Keratinocyte (primary cell): Measurements from ENCODE around the gene DMD. TPM values are rescaled to one million over a fixed set of nuclear protein-coding genes. Genes with fewer than 3 reads are reported as not detected.

ENCODE experiments used
- DNase-seq: peaks from one replicate; pipeline ENCODE4 v3.0.0-alpha.2; 2011; ENCODE audit warnings: low read depth, missing footprints, low spot score
- FAIRE-seq: peaks from 2 replicates; lab custom pipeline; 2011; peaks lifted over from hg19 to GRCh38; lab: Jason Lieb, UNC
- H2AFZ ChIP-seq: 2 replicates; pipeline ENCODE4 v1.6.0; 2012; ENCODE audit warnings: low read length, control low read depth, inconsistent platforms; ENCODE audit not compliant: control insufficient read depth
- H3K27ac ChIP-seq: 2 replicates; pipeline ENCODE4 v1.5.1; 2011; ENCODE audit warnings: low read length; ENCODE audit not compliant: control insufficient read depth, insufficient read depth
- H3K27me3 ChIP-seq: 3 replicates; pipeline ENCODE4 v1.6.0; 2011; ENCODE audit warnings: low read length; ENCODE audit not compliant: control insufficient read depth, insufficient read depth; ENCODE audit errors: extremely low read depth
- H3K36me3 ChIP-seq, 2 experiments: 2 replicates in 1 of 2; 3 replicates in 1 of 2; pipeline ENCODE4 v1.5.1; 2011; ENCODE audit warnings: low read length in 2 of 2, mild to moderate bottlenecking in 1 of 2; ENCODE audit not compliant: control insufficient read depth in 2 of 2, insufficient read depth in 2 of 2; ENCODE audit errors: extremely low read depth in 1 of 2
- H3K4me1 ChIP-seq: 3 replicates; pipeline ENCODE4 v1.5.1; 2011; ENCODE audit warnings: low read length; ENCODE audit not compliant: control insufficient read depth, insufficient read depth; ENCODE audit errors: extremely low read depth
- H3K4me2 ChIP-seq: 3 replicates; pipeline ENCODE4 v1.6.0; 2011; ENCODE audit warnings: low read depth, low read length; ENCODE audit not compliant: control insufficient read depth, insufficient read depth; ENCODE audit errors: extremely low read depth
- H3K4me3 ChIP-seq, 3 experiments: fragments of 200-600 bp in 1 of 3; sonication (generic) in 1 of 3; 2 replicates in 2 of 3; 3 replicates in 1 of 3; pipeline ENCODE4 v1.5.1; 2011 to 2016; ENCODE audit warnings: low read length in 3 of 3, mild to moderate bottlenecking in 3 of 3, control low read depth in 2 of 3, inconsistent platforms in 1 of 3, low read depth in 1 of 3, mixed read lengths in 1 of 3, mixed run types in 1 of 3, moderate library complexity in 1 of 3; ENCODE audit not compliant: control insufficient read depth in 2 of 3, insufficient read depth in 2 of 3; ENCODE audit errors: extremely low read depth in 1 of 3
- H3K79me2 ChIP-seq: 2 replicates; pipeline ENCODE4 v1.6.0; 2012; ENCODE audit warnings: low read length; ENCODE audit not compliant: control insufficient read depth, insufficient read depth
- H3K9ac ChIP-seq: 3 replicates; pipeline ENCODE4 v1.6.0; 2011; ENCODE audit warnings: low read length; ENCODE audit not compliant: control insufficient read depth, insufficient read depth; ENCODE audit errors: extremely low read depth
- H3K9me1 ChIP-seq: 3 replicates; pipeline ENCODE4 v1.6.0; 2011; ENCODE audit warnings: low read length; ENCODE audit not compliant: control insufficient read depth, insufficient read depth; ENCODE audit errors: extremely low read depth
- H3K9me3 ChIP-seq: 2 replicates; pipeline ENCODE4 v1.5.1; 2012; ENCODE audit warnings: low read depth, low read length; ENCODE audit not compliant: control insufficient read depth
- H4K20me1 ChIP-seq: 3 replicates; pipeline ENCODE4 v1.6.0; 2011; ENCODE audit warnings: low read length; ENCODE audit not compliant: control insufficient read depth, insufficient read depth; ENCODE audit errors: extremely low read depth
- CTCF ChIP-seq, 3 experiments: IDR thresholded peaks in 1 of 3; conservative IDR thresholded peaks in 1 of 3; optimal IDR thresholded peaks in 1 of 3; 2 replicates in 2 of 3; 3 replicates in 1 of 3; pipeline versions ENCODE3 to v1.5.1; 2011; ENCODE audit warnings: low read length in 3 of 3, mild to moderate bottlenecking in 3 of 3, moderate library complexity in 2 of 3, control low read depth in 1 of 3, inconsistent platforms in 1 of 3; ENCODE audit not compliant: insufficient read depth in 2 of 3; ENCODE audit errors: extremely low read depth in 1 of 3
- EZH2 ChIP-seq: IDR thresholded peaks from one replicate; pipeline ENCODE4 v1.6.1; 2012; ENCODE audit warnings: inconsistent platforms, mild to moderate bottlenecking, low read length, moderate library complexity
- dilution Hi-C: fragments of 300-500 bp; cut with MboI; formaldehyde crosslinking; loops from one replicate; pipeline ENCODE4 v1.7.0; 2020; ENCODE audit warnings: low sequenced_read_pairs; ENCODE audit not compliant: extremely low pct_ligation_motif_present
- polyA plus RNA-seq, 5 experiments: library from polyadenylated mRNA; depleted of rRNA in 3 of 5; stranded (reverse) in 3 of 5; stranded (forward) in 1 of 5; unstranded in 1 of 5; fragments of >200 nt; gene quantifications; 1 replicate in 1 of 5; 2 replicates in 3 of 5; 3 replicates in 1 of 5; pipeline versions ENCODE4 v1.2.1 to v1.2.3, GENCODE V29; 2011 to 2012; ENCODE audit warnings: missing spikeins in 2 of 5, low read depth in 1 of 5, low replicate concordance in 1 of 5

The DMD gene
- polyA plus RNA-seq, 1 donor (not counting 4 experiments of a cell fraction or from before 2014, with no cell fraction given), result 8.9 TPM

GRCh38 chrX:31245714-31246113, 1965.6 kb downstream of the DMD start:
- dilution Hi-C loops, result no loop called here
- Histone ChIP-seq H3K27me3 (no peaks in the 10 kb centered on the region), H3K9me3 (no peaks in the 10 kb centered on the region), H4K20me1 (no peaks in the 10 kb centered on the region), H3K36me3 (no peaks in the 10 kb centered on the region), H3K4me1 (no peaks in the 10 kb centered on the region), H3K4me3 (no peak overlapping the region), H3K9me1 (no peaks in the 10 kb centered on the region), H2AFZ (no peak overlapping the region), H3K27ac (no peak overlapping the region), H3K4me2 (no peak overlapping the region), H3K9ac (no peak overlapping the region), H3K79me2 (no peaks in the 10 kb centered on the region)
- no peak for FAIRE-seq
- DNase-seq, result no peak
- TF ChIP-seq EZH2, result no peak
- no peak for TF ChIP-seq CTCF (optimal IDR thresholded peaks at IDR 0.05 in 1 of 3, IDR thresholded peaks at IDR 0.05 in 1 of 3, conservative IDR thresholded peaks at IDR 0.05 in 1 of 3; ENCODE audit: extremely low read depth in 1 of 3, insufficient read depth in 2 of 3, low read length in 3 of 3)

- H3K4me3 ChIP-seq, result no peak overlapping the region
- FAIRE-seq, result no peak
Observed at GRCh38 chrX:31243804-31244203, 1967.5 kb downstream of the DMD start.

GRCh38 chrX:31240982-31241381, 1970.4 kb downstream of the DMD start:
- dilution Hi-C loops, result no loop called here

More at GRCh38 chrX:31243804-31244203, 1967.5 kb downstream of the DMD start:
- Histone ChIP-seq H3K27me3 (no peaks in the 10 kb centered on the region), H3K4me2 (no peak overlapping the region), H3K9me3 (no peaks in the 10 kb centered on the region), H4K20me1 (no peaks in the 10 kb centered on the region), H3K9me1 (no peaks in the 10 kb centered on the region), H2AFZ (no peak overlapping the region), H3K79me2 (no peaks in the 10 kb centered on the region), H3K9ac (no peak overlapping the region), H3K27ac (no peak overlapping the region), H3K4me1 (no peaks in the 10 kb centered on the region), H3K36me3 (no peaks in the 10 kb centered on the region)
- dilution Hi-C loops, result no loop called here
- TF ChIP-seq EZH2, result no peak
- DNase-seq, result no peak

More at GRCh38 chrX:31240982-31241381, 1970.4 kb downstream of the DMD start:
- TF ChIP-seq CTCF (optimal IDR thresholded peaks at IDR 0.05 in 1 of 3, IDR thresholded peaks at IDR 0.05 in 1 of 3, conservative IDR thresholded peaks at IDR 0.05 in 1 of 3; ENCODE audit: extremely low read depth in 1 of 3, insufficient read depth in 2 of 3, low read length in 3 of 3), result no peak
- TF ChIP-seq EZH2, result no peak
- Histone ChIP-seq H2AFZ (no peak overlapping the region), H3K4me2 (no peak overlapping the region), H3K79me2 (no peaks in the 10 kb centered on the region), H3K9me3 (no peaks in the 10 kb centered on the region), H3K36me3 (no peaks in the 10 kb centered on the region), H3K4me3 (no peak overlapping the region), H3K9me1 (no peaks in the 10 kb centered on the region), H3K27ac (no peak overlapping the region), H3K27me3 (no peaks in the 10 kb centered on the region), H3K9ac (no peak overlapping the region), H3K4me1 (no peaks in the 10 kb centered on the region), H4K20me1 (no peaks in the 10 kb centered on the region)
- FAIRE-seq, result no peak
- no peak for DNase-seq
